Astrocyte of the hippocampus (primary cell): ENCODE data around the gene FGD2.
"Not testable (repeated sequence)": the region's sequence is repeated elsewhere in the genome, so short reads cannot be mapped to it uniquely, and the experiment has no call there.

Experiments
- DNase-seq: peaks from one replicate; pipeline ENCODE4 v3.0.0; 2011; ENCODE audit warnings: low read depth, low spot score

FGD2 gene

GRCh38 chr6:36990401-36990800 lies 15.1 kb upstream of the FGD2 start:
- DNase-seq: not testable (repeated sequence)

- DNase-seq: peak; percentile 29
Measured at GRCh38 chr6:36997811-36998722, 7.4 kb upstream of the FGD2 start.

- no peak for DNase-seq
Measured at GRCh38 chr6:36998723-36999038, 6.8 kb upstream of the FGD2 start.

GRCh38 chr6:36999061-36999750 lies 6.2 kb upstream of the FGD2 start:
- DNase-seq: no peak

GRCh38 chr6:36999751-37000125 lies 5.7 kb upstream of the FGD2 start:
- DNase-seq: no peak

- no peak for DNase-seq
Measured at GRCh38 chr6:37004044-37004980, 1.1 kb upstream of the FGD2 start.

GRCh38 chr6:37005827-37006567 lies 542 bp downstream of the FGD2 start:
- no peak for DNase-seq

- DNase-seq: no peak
Measured at GRCh38 chr6:37006793-37007339, 1.4 kb downstream of the FGD2 start.

- DNase-seq: peak; percentile 39
Measured at GRCh38 chr6:37007340-37008043, 2.0 kb downstream of the FGD2 start.

GRCh38 chr6:37008484-37009465 lies 3.3 kb downstream of the FGD2 start:
- no peak for DNase-seq

- DNase-seq: no peak
Measured at GRCh38 chr6:37010402-37010892, 5.0 kb downstream of the FGD2 start.

- no peak for DNase-seq
Measured at GRCh38 chr6:37011656-37012378, 6.4 kb downstream of the FGD2 start.

GRCh38 chr6:37013516-37014491 lies 8.3 kb downstream of the FGD2 start:
- DNase-seq: no peak

- no peak for DNase-seq
Measured at GRCh38 chr6:37014667-37015066, 9.2 kb downstream of the FGD2 start.

- DNase-seq: no peak
Measured at GRCh38 chr6:37015532-37015931, 10.1 kb downstream of the FGD2 start.

GRCh38 chr6:37016995-37017394 lies 11.5 kb downstream of the FGD2 start:
- no peak for DNase-seq

GRCh38 chr6:37017606-37018197 lies 12.2 kb downstream of the FGD2 start:
- no peak for DNase-seq
